ENCODE measurements around the gene ANKRD44.

DNA sequence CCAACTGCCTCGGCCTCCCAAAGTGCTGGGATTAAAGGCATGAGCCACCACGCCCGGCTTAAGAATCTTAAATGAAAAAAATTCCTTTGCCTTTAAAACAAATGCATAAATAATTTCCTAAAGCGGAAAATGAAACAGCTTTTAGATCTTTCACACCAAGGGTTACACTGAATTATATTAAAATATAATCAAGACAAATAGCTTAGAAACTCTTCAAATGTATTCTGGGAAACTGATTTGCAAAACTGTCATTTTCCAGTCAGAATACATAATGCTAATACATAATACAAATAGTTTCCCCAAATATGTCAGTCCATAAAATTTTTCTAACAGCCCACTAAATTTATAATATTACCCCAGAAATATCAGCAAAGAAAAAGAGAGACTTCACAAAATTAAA lies 315.8 kb downstream of the ANKRD44 start:
- TF ChIP-seq CTCF (conservative IDR thresholded peaks at IDR 0.05 in 1 of 2, IDR thresholded peaks at IDR 0.05 in 1 of 2; ENCODE audit: extremely low read depth in 1 of 2, insufficient read depth in 1 of 2, low read depth in 1 of 2, low read length in 2 of 2) (no peak), EZH2 (IDR thresholded peaks at IDR 0.05; ENCODE audit: borderline replicate concordance, low read length) (no peak)

Measured in mammary epithelial cell (primary cell).